HG03439 (cell line): ENCODE results near the gene NPAS3.

Experiments used
- ATAC-seq: cut with Tn5 transposase; IDR thresholded peaks from one replicate; pipeline ENCODE4 v1.9.1; 2021; ENCODE audit warnings: mild to moderate bottlenecking, moderate library complexity; ENCODE audit not compliant: unreplicated experiment

Gene NPAS3

DNA sequence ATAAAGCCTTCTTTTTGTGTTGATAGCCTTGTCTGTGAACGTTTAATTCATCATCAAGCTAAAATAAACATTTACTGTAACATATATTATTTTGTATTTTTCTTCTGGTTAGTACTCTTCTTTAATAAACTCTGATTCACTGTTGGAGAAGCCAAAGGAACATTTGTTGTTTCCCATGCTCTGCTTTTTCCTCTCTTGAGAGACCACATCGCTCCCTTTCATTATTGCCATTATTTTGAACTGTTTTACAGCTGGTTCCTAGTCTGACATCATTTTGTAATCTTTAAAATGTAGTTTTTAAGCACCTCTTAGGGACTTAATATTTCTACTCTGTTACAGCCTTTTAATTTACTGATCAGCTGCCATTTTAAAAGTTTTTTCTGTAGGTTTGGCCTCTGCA lies 301.8 kb downstream of the NPAS3 start:
- ATAC-seq: no peak

DNA sequence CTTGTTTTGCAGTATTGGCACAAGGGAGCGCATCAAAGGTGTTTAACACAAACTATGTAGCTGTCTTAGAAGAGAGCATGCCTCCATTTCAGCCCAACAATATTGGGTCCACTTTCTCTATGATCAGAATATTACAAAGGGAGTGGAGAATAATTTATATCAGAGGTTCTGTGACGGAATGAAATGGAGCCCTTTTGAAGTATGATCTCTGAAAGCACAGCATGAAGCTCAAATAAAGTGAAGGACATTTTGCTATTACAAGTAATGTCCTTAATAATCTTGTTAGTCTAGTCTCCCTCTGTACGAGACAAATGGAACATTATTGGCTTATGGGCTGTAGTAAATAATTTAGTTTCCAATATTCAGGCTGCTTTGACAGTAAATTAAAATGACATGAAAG lies 302.7 kb downstream of the NPAS3 start:
- no peak for ATAC-seq

DNA sequence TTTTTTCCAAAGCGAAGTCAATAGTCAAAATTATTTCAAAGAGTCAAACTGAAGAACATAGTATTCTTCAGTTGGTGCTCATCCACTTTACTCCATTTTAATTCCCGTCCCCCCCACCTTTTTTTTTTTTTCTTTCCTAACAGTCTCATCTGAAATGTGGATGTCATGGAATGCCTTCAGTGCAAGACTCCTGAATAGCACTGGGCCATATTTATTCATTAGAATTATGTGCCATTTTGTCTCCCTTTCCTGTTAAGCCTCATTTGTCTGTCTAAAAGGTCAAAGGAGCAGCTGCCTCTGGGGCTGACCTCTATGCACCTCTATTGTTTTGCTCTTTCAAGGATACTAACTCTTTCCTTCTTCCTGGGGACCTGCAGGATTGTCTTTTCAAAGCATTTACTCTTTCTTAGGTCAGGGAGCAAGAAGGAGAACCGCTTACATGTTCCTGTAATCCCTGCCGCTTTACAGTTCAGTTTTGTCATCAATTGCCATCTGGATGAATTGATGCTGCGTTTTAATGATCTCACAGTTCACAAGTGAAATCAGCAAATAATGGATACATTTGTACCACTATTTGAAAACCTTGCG lies 310.6 kb downstream of the NPAS3 start:
- no peak for ATAC-seq

DNA sequence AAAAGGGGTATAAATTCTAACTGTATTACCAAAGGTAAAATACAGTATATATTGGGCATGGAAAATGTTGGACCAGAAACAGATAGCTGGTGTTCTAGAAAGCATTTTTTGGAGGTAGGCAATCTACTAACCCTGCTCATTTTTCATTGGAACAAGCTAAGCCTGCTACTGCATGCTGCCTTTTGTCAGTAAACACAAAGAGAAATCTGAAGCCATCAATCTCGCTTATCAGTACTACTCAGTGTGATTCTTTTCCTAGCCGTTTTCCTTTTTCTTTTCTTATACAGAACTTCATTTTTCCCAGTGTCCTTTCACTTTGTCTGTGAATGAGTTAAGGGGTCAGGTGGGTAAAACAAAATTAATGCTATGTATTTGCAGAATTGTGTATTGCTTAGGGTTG lies 312.3 kb downstream of the NPAS3 start:
- no peak for ATAC-seq

DNA sequence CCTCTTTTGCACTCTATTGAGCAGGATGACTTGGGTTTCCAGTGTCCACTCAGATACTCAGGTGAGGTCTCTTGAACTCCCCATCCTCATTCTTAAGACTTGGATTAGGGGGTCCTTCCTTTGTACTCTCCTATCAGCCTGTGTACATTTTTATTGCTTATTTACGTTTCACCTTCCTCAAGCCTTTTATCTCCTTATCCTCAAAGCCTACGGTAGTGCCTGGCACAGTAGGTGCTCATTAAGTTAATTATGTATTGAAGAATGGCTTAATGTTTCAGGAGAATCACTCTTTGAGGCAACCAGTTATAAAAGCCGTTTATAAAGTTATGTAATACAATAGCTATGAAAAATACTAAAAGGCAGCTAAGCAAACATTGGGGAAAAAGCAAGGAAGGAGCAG lies 315.7 kb downstream of the NPAS3 start:
- ATAC-seq: no peak

DNA sequence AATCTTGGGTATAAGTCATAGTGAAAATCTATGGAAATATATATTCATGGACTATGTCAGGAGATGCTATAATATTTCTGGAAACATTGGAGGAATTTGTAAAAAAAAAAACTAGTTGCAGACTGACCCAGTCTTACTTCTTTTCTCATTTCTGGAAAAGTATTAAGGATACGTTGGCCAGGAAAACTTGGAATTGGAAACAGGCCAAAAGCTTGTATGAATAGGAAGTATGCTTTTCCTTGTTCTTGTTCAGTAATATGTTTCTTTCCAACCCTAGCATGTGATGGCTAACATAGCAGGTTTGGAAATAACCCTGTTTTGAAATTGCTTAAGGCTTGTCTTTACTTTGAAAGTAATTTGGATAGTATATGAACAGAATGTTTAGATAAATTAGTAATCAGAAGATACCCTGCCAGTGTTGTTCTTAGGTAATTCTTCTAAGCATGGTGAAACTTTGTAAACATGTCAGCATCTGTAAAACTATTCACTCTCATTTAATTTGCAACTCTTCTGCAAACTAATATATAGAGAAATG lies 316.2 kb downstream of the NPAS3 start:
- ATAC-seq: no peak

DNA sequence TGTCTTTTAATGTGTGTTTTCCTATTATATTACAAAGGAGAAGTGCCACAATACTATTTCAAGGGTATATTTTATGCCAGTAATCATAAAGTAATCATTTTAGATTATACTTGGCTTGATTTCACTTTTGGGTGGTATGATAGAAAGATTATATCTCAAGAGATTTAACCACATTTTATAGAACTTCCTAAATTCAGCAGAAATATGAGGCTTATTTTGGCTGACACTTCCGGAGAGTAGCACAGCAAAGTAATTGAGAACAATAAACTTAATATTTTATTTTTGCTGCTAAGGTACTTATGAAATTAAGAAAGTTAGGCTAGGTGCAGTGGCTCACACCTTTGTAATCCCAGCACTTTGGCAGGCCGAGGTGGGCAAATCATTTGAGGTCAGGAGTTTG lies 319.1 kb downstream of the NPAS3 start:
- no peak for ATAC-seq

DNA sequence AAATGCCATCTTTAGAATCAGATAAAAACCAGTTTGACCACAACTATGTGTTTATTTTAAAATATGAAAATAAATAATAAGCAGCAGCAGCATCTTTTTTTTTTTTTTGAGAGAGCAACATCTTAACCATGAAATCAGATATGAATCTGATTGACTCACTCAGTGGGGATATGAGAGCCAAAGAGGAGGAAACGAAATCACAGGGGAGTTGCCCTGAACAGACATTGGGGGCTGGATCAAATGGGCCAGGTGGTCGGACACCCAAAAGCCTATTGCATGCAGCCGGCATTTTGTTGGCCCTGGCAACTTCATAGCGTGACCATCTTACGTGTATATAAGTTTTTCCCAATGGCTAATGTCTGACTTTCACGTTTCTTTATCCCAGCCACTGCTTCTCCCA lies 321.1 kb downstream of the NPAS3 start:
- ATAC-seq: no peak

DNA sequence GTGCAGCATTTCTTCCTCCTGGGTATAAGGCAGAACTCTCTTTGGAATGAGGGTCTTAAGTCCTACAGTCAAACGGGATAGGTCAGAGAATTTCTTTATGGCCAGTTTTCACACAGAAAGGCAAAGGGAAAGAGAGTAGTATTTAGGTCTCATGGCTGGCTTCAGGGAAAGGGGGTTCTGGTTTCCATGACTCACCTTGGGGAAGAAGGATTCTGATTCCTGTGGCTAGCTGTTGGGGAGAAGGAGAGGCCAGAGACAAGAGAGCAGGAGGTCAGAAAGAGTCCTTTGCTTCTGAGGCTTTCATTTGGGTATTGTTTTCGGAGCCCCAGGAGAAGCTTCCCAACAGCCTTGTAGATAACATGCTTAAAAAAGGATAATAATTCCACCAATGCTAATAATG lies 332.5 kb downstream of the NPAS3 start:
- no peak for ATAC-seq

DNA sequence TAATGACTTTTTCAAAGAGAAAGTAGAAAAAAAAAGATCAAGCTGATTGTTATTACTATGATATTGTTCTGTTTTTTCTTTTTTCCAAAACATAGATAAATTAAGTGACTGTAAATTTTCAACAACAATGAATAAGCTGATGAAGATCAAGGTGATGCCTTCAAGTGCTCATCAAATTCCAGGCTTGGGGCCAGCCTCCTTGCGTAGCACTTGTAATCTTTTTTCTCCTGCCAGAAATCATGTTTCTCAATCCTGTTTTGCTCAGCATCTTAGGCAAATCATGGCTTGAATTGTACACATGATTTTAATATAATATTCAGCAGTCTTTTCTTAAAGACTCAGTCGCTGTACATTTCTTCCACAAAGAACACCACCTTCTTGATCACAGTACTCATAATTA lies 333.2 kb downstream of the NPAS3 start:
- no peak for ATAC-seq

DNA sequence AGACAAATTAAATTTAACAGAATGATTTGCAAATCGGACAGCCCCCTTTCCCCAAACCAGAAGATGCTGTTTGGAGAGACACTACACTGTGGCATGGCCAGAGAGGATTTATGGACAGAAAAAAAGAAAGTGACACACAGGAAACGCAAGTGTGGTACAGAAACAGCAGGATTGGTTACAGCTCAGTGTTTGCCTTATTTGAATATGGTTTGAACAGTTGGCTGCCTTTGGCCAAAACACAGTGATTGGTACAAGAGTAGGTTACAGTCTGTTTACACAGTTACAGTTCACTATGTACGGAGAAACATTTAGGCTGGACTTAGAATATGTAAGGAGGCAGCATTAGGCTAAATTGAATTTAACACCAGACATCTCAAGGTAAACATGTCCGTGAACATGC lies 335.3 kb downstream of the NPAS3 start:
- no peak for ATAC-seq

DNA sequence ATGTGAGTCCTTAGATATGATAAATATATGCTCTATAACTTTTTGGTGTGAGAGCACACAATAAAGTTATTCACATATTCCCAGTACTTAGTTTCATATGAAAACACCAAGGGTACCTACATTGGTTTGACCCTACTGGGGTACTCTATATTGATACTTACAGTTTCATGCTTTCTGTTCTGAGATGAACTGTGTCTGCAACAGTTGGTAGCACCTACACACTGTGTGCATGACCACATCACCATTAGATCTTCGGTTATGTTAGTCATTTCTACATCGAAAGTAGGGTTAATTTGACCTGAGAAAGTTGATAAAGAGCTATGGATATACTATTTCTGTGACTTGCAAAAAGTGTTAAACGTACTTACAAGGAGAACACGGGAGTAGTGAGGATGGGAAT lies 337.2 kb downstream of the NPAS3 start:
- ATAC-seq: no peak

DNA sequence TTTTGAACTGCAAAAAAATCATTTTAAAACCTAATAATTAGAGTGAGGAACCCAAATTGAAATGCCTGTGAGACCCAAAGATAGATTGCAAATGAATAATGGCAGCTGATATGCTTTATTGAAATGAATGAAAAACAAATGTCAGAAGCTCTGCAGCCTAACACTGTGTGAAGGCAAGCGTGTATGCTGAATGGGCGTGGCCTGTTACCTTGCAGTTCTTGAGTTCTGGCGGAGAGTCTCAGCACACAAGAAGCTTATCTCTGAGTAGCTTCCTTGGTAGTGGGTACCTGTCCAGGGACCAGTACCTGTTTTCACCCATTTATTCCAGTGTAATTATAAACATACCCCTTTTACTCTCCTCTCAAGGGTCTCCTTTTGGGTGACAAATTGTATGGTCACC lies 341.2 kb downstream of the NPAS3 start:
- no peak for ATAC-seq

DNA sequence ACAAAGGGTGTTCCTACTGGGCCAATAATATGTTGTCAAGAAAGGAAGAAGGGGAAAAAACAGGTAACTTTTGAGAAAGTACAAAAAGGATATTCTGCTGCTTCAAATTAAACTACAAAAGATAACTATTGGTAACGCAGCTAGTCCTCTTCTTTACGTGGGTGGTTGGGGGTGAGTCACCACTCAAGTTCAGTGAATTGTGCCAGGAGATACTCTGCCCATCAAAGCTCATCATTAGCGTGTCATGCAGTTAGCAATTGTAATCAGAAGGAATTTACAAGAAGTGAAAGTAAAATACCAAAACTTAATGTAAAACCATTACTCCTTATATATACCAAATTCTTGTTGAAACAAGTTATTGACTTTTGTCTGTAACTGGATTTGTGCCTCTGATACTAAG lies 342.0 kb downstream of the NPAS3 start:
- ATAC-seq: no peak

DNA sequence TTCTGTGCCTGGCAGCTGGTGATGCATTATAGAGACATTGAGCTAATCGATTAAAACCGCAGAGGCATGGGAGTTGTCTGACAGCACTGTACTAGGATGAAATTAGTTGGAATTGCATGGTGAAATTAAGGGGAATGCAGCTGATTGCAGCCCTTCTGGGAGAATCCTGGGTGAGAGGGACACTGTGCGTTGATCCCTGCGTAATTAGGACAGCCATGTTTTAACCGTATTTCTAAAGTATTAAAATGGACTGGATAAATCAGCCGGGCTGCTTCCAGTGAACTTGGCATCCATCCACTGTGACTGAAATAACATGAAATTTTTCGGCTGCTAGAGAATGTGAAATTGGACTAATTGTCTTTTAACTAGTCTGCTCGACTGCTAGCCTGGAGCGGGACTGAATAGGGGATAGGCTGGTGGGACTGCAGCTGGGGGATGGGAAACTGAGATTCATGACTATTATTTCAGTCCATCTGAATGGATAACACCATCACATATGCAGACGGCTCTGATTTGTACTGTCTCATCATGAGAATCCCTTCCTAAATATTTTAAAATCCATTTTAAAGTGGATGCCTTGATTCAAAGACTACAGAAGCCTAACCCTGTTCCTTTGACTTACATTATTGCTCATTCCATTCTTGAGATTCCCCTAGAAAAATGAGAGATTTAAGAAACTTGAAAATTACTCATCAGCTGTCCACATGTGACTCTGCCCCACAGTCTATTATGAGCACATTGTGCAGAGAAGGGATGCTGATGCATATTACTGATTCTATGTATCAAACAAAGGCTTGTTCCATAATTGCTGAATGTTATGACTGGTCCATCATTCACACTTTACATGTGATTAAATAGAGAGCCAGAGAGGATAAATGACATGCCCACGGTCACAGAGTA lies 343.9 kb downstream of the NPAS3 start:
- ATAC-seq: no peak

DNA sequence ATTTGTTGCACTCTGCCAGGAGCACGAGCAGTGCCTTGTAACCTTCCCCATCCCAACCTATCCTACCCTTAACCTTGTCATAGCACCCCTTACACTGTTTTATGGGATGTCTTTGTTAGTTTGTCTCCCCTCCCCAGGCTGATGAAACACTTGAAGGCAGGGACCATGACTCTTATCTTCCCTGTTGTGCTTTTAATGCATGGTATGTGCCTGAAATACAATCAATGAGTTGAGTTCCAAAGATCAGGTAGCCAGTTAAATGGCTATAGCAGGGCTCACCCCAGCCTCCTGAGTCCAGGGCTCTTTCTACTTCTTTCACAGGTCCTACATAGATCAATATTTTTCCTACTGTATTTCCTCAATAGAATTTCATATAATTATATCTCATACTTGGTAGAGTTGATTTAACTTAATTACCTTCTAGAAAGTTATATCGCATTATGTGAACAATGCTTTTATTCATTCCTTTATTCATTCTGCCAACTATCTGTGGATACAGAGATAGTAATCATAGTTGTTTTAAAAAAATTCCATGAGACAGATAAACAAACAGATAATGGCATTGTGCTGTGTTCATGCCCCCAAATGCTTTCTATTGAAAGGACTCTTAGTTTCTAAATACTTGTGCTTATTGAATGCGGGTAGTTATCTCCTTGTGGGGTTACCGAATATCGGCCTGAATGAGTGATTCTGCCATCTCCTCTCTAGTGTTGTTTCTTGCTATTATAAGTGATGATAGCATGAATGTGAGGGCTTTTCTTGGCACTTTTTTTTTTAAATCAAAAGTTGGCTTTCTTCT lies 347.4 kb downstream of the NPAS3 start:
- no peak for ATAC-seq

DNA sequence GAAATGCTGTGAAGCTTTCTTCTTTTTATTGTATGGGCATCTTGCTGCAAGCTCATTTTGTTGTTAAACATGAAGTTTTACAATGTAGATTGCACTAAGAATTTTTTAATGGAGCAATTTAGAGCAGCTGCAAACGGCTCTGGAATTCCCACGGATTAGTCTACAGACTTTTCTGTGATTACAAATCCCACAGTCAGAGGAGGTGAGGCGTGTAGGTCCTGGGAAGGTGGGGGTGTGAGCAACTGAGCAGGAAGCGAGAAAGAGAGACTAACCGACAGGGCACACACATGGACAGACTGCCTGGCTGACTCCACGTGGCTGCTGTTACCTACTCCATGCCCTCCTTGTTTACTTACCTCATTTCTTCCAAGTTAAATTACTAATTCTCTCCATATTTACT lies 348.5 kb downstream of the NPAS3 start:
- ATAC-seq: no peak

DNA sequence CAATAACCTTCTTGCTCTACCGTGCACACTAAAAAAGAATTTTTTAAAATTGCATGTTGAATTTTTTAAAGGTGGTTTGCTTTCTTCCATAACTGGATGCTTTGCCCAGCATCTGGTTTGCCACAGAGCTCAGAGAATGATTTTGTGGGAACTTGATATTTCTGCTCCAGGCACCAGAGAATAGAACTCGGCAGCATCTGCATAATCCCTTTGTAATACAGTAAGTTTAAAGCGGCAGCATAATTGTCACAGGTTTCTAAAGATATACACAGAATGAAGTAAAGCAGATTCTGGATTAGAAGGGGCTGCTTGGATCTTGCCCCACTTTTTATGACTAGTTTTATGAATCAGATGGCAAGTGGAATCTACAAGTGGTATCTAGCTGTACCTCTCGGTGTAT lies 352.0 kb downstream of the NPAS3 start:
- ATAC-seq: no peak

DNA sequence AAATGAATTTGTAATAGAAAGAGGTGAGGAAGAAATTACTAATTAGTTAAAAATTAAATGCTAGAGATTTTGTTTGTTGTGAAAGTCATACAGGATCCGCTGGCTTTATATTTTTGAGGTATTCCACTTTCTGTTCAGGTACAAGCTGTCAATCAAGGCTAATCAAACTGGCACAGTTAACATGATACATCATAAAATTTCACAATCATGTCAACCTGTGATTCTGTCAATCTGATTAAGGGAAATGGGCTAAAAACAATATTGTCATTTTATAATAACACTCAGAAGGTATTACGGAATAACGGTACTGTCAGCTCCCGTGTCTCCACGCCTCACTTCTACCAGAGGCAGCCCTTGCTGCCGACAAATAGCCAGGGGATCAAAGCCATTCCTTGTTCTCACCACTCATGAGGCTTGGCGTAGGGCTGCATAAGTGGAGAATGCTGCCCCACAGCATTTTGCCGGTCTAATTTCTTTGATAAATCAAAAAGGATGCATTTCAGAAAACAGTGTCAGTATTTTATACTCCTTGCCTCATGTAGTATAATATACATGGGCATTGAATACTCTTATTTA lies 352.9 kb downstream of the NPAS3 start:
- no peak for ATAC-seq

DNA sequence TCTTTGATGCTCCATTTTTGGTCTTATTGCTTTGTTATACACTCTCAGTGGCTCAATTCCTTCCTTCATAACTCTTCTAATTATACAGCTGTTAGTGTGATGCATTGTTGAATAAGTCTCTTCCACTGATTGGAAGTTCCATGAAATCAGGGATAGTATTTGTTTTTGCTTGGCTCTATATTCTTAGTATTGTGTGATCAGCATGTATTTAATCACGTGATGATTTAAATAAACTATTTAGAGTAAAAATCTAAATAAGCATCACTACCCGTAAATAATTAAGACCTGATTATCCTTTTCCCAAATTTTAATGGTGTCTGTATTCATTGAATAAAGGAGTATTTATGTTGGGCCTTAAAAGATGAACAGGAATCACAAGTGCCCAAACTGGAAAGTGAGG lies 355.7 kb downstream of the NPAS3 start:
- ATAC-seq: no peak

DNA sequence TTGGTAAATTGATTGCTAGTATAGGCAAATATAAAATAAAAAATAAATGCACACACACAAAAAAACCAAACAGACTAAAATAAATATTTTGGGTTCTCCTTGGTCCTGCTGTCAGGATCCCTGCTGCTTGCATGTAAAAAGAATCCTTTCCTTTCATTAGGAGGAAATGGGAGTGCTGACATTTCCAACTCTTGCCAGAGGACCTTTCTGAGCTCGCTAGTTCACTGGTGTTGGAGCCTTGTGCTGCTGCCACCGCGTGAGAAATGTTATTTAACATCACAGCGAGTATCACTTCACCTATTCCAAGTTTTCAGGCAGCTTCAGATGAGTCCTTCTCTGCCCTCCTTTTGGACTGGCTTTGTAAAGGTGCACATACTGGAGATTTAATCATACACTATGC lies 358.9 kb downstream of the NPAS3 start:
- no peak for ATAC-seq
